Spleen (tissue), 7 donors: ENCODE measurements around the gene ARHGAP24.

ENCODE experiments used
- CTCF ChIP-seq, 11 experiments: fragments of 200-600 bp in 7 of 11; fragments of 450-650 bp in 4 of 11; sonication (generic) in 4 of 11; IDR thresholded peaks in 8 of 11; conservative IDR thresholded peaks in 3 of 11; 1 replicate in 7 of 11; 2 replicates in 4 of 11; pipeline versions ENCODE4 v1.4.0 to v1.8.0; 2016 to 2021; ENCODE audit warnings: antibody characterized with exemption in 11 of 11, inconsistent platforms in 4 of 11, mild to moderate bottlenecking in 1 of 11
- POLR2AphosphoS5 ChIP-seq, 3 donors: sonication (generic); formaldehyde crosslinking; IDR thresholded peaks; one replicate each; pipeline ENCODE4 v1.5.1; 2017; ENCODE audit warnings: antibody characterized with exemption in 3 of 3
- donor health status: DM: no; HTN: no; CAD: no; lungs with moderate emphysema.
- donor health status: DM: no; HTN: no; CAD: no.
- donor health status: DM: no; HTN: no; CAD: no.

GRCh38 chr4:85650908-85651307 lies 176.0 kb downstream of the ARHGAP24 start:
- TF ChIP-seq CTCF (IDR thresholded peaks at IDR 0.05 in 8 of 11, conservative IDR thresholded peaks at IDR 0.05 in 3 of 11) (no peak), POLR2AphosphoS5 (IDR thresholded peaks at IDR 0.05) (peak in 1 of 3 donors; percentile 6)
